GM19240 (cell line): ENCODE results near the gene GCAT.

ENCODE experiments used
- DNase-seq: peaks from one replicate; pipeline ENCODE4 v3.0.0; 2011; ENCODE audit warnings: low spot score; ENCODE audit not compliant: insufficient read length

Gene GCAT

GRCh38 chr22:37807410-37808293, at the start of gene GCAT:
TSS of gene GCAT (plus strand) at chr22:37807934. CDS start at chr22:37807968, 34 bp downstream.
- DNase-seq, result peak; percentile 99

GRCh38 chr22:37758694-37759093, 49.0 kb upstream of the GCAT start:
- no peak for DNase-seq

- DNase-seq, result no peak
Measured at GRCh38 chr22:37759281-37759680, 48.5 kb upstream of the GCAT start.

- no peak for DNase-seq
Measured at GRCh38 chr22:37760152-37760551, 47.6 kb upstream of the GCAT start.

- no peak for DNase-seq
Measured at GRCh38 chr22:37762389-37762836, 45.3 kb upstream of the GCAT start.

GRCh38 chr22:37763012-37763411, 44.7 kb upstream of the GCAT start:
- no peak for DNase-seq

- no peak for DNase-seq
Measured at GRCh38 chr22:37763652-37764051, 44.1 kb upstream of the GCAT start.

GRCh38 chr22:37764622-37765021, 43.1 kb upstream of the GCAT start:
- no peak for DNase-seq

- no peak for DNase-seq
Measured at GRCh38 chr22:37765498-37765897, 42.2 kb upstream of the GCAT start.

GRCh38 chr22:37765953-37766576, 41.7 kb upstream of the GCAT start:
- DNase-seq, result no peak

- no peak for DNase-seq
Measured at GRCh38 chr22:37768273-37768672, 39.5 kb upstream of the GCAT start.

GRCh38 chr22:37769056-37769455, 38.7 kb upstream of the GCAT start:
- no peak for DNase-seq

- DNase-seq, result no peak
Measured at GRCh38 chr22:37771081-37771480, 36.7 kb upstream of the GCAT start.

- no peak for DNase-seq
Measured at GRCh38 chr22:37771702-37772427, 35.9 kb upstream of the GCAT start.

GRCh38 chr22:37774728-37775127, 33.0 kb upstream of the GCAT start:
- DNase-seq, result no peak

- no peak for DNase-seq
Measured at GRCh38 chr22:37775785-37776638, 31.7 kb upstream of the GCAT start.

GRCh38 chr22:37776639-37777005, 31.1 kb upstream of the GCAT start:
- DNase-seq, result no peak

GRCh38 chr22:37777122-37777687, 30.5 kb upstream of the GCAT start:
- peak; percentile 41 for DNase-seq

- no peak for DNase-seq
Measured at GRCh38 chr22:37778370-37779009, 29.2 kb upstream of the GCAT start.

- DNase-seq, result no peak
Measured at GRCh38 chr22:37781434-37782059, 26.2 kb upstream of the GCAT start.
